Measurements from ENCODE around the gene SH3PXD2A. TPM values are rescaled to one million over a fixed set of nuclear protein-coding genes. Genes with fewer than 3 reads are reported as not detected.

The SH3PXD2A gene
- total RNA-seq, 5 donors from 2014 or later (not counting 1 experiment from before 2014, with no cell fraction given), result 5.8 to 11.8 (median 9.8) TPM

DNA sequence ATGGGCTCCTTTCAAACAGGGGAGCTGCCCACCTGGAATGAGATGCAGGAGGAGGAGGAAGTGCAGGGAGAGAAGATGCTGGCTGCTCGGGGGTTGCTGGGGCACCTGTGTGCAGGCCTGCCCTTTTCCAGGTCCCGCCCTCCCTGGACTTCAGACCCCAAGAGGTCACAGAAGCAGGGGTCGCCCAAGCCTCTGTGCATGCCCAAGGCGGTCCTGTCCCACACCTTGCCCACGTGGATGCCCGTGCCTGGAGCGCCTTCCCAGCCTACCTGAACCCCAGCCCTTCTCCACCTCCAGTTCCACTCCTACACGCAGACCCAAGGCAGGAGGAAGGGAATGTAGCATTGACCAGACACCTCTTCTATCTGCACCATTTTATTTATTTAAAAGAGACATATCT, 71.3 kb downstream of the SH3PXD2A start:
- ChIA-PET POLR2A (no interaction called here), CTCF (no interaction called here)
- Histone ChIP-seq H3K27ac (ENCODE audit: low read length) (no peak overlapping the region), H3K4me1 (ENCODE audit: control insufficient read depth in 1 of 2, extremely low read depth in 1 of 2, insufficient read depth in 2 of 2, low read length in 2 of 2) (no peaks in the 10 kb centered on the region), H3K9me3 (no peaks in the 10 kb centered on the region), H3K27me3 (replicated peaks in 1 of 2; ENCODE audit: control insufficient read depth in 2 of 2, extremely low read depth in 1 of 2, insufficient read depth in 2 of 2, low read length in 1 of 2) (peaks cover 0 to 51% of the 10 kb centered on the region in 2 experiments), H3K36me3 (ENCODE audit: control insufficient read depth in 2 of 2, extremely low read depth in 1 of 2, insufficient read depth in 1 of 2, low read length in 1 of 2) (peaks cover 0 to 3% of the 10 kb centered on the region in 2 donors), H3K4me3 (ENCODE audit: control insufficient read depth in 1 of 2, extremely low read depth in 1 of 2, low read length in 1 of 2) (no peak overlapping the region)
- WGBS (ENCODE audit: insufficient coverage), result 43% methylated on average over 2 of the region's 8 CpGs
- Mint-ChIP-seq H3K9me3 (no peaks in the 10 kb centered on the region), H3K4me3 (no peak overlapping the region), H3K27me3 (peaks cover 5 to 11% of the 10 kb centered on the region in 2 donors), H3K36me3 (no peaks in the 10 kb centered on the region), H3K27ac (no peak overlapping the region), H3K4me1 (peaks cover 0 to 9% (median 3%) of the 10 kb centered on the region in 3 donors)
- DNase-seq (no peak), ATAC-seq (replicated peaks in 1 of 4) (no peak)

DNA sequence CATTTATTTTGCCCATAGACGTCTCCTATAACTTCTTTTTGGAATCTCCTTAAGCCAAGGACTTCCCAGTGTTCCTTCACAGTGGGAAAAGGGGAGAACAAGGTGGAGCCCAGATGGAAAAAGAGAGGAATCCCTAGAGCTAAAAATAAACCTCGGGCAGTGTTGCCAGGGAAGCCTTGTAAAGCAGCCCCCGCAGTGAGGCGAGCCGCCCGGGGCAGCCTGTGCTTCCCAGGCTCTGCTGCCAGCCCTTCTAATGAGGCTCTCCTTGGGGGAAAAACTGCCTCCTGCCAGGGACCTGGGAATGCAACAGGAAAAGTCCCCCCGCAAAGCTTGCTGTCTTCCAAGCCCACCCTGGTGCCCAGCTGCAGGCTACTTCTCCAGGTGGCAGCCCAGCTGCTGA, 71.7 kb downstream of the SH3PXD2A start:
- POLR2A ChIA-PET, result no interaction called here
- H3K4me1 ChIP-seq (ENCODE audit: control insufficient read depth in 1 of 2, extremely low read depth in 1 of 2, insufficient read depth in 2 of 2, low read length in 2 of 2), result no peaks in the 10 kb centered on the region
- no peak overlapping the region for H3K27ac ChIP-seq (ENCODE audit: low read length)
- CTCF ChIA-PET, result no interaction called here
- H3K4me1 Mint-ChIP-seq, result peaks cover 0 to 6% (median 3%) of the 10 kb centered on the region in 3 donors
- no peaks in the 10 kb centered on the region for H3K36me3 Mint-ChIP-seq
- no peak overlapping the region for H3K4me3 ChIP-seq (ENCODE audit: control insufficient read depth in 1 of 2, extremely low read depth in 1 of 2, low read length in 1 of 2)
- WGBS (ENCODE audit: insufficient coverage), result 96% methylated on average over 6 of the region's 7 CpGs
- no peak for DNase-seq
- peaks cover 0 to 3% of the 10 kb centered on the region in 2 donors for H3K36me3 ChIP-seq (ENCODE audit: control insufficient read depth in 2 of 2, extremely low read depth in 1 of 2, insufficient read depth in 1 of 2, low read length in 1 of 2)
- ATAC-seq (replicated peaks in 1 of 4), result no peak
- H3K4me3 Mint-ChIP-seq, result no peak overlapping the region
- H3K27ac Mint-ChIP-seq, result no peak overlapping the region
- H3K27me3 ChIP-seq (replicated peaks in 1 of 2; ENCODE audit: control insufficient read depth in 2 of 2, extremely low read depth in 1 of 2, insufficient read depth in 2 of 2, low read length in 1 of 2), result peaks cover 0 to 51% of the 10 kb centered on the region in 2 experiments
- H3K9me3 Mint-ChIP-seq, result no peaks in the 10 kb centered on the region
- peaks cover 5 to 11% of the 10 kb centered on the region in 2 donors for H3K27me3 Mint-ChIP-seq
- no peaks in the 10 kb centered on the region for H3K9me3 ChIP-seq

DNA sequence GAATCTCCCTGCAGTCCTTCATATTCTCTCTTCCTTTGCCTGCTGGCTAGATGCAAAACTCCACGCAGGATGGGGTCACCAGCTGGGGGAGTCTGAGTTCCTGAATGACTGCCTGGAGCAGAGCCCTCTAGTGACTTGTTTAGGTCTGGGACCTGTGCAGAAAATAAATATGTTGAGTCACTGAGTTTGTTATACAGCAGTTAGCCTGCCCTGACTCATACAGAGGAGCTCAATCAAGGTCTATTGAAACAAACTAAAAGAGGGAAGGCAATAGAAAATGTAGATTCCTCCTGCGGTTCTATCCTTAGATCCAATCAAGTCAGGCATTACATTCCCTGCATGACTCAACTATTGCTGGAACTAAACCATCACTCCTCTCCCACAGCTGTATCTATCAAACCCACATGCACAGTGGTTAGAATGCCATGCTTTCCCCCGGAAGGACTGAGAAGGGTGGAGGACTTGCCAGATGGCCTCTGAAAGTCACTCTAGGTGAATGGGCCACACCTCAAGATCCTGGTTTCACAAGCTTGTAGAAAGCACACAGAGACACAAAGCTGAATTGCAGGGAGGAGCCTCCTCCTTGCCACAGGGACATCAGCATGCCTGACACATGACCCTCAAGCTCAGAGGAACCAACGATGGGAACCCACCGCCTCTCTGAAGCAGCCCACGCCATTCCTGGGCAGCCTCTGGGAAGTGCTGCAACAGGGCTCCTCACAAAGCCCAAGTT, 73.9 kb downstream of the SH3PXD2A start:
- Mint-ChIP-seq H3K36me3 (no peaks in the 10 kb centered on the region), H3K4me3 (no peak overlapping the region), H3K4me1 (peaks cover 0 to 6% (median 3%) of the 10 kb centered on the region in 3 donors), H3K9me3 (no peaks in the 10 kb centered on the region), H3K27ac (peak overlapping the region in 1 of 2 donors; percentile 28), H3K27me3 (peaks cover 5 to 11% of the 10 kb centered on the region in 2 donors)
- Histone ChIP-seq H3K27ac (ENCODE audit: low read length) (no peak overlapping the region), H3K27me3 (replicated peaks in 1 of 2; ENCODE audit: control insufficient read depth in 2 of 2, extremely low read depth in 1 of 2, insufficient read depth in 2 of 2, low read length in 1 of 2) (peaks cover 0 to 43% of the 10 kb centered on the region in 2 experiments), H3K4me1 (ENCODE audit: control insufficient read depth in 1 of 2, extremely low read depth in 1 of 2, insufficient read depth in 2 of 2, low read length in 2 of 2) (no peaks in the 10 kb centered on the region), H3K36me3 (ENCODE audit: control insufficient read depth in 2 of 2, extremely low read depth in 1 of 2, insufficient read depth in 1 of 2, low read length in 1 of 2) (no peaks in the 10 kb centered on the region), H3K9me3 (no peaks in the 10 kb centered on the region), H3K4me3 (ENCODE audit: control insufficient read depth in 1 of 2, extremely low read depth in 1 of 2, low read length in 1 of 2) (no peak overlapping the region)
- WGBS (ENCODE audit: insufficient coverage), result 60% methylated on average over 2 of the region's 6 CpGs
- POLR2A ChIA-PET, result no interaction called here
- no peak for DNase-seq
- peak in 2 of 4 experiments; percentile 20 to 37 for ATAC-seq (replicated peaks in 1 of 4)
- CTCF ChIA-PET, result interaction anchor here in 1 of 2 donors (1.4 kb wide), 1 partner anchor 69 kb away, joined by 3 read pairs; no protein-coding TSS in a partner anchor

DNA sequence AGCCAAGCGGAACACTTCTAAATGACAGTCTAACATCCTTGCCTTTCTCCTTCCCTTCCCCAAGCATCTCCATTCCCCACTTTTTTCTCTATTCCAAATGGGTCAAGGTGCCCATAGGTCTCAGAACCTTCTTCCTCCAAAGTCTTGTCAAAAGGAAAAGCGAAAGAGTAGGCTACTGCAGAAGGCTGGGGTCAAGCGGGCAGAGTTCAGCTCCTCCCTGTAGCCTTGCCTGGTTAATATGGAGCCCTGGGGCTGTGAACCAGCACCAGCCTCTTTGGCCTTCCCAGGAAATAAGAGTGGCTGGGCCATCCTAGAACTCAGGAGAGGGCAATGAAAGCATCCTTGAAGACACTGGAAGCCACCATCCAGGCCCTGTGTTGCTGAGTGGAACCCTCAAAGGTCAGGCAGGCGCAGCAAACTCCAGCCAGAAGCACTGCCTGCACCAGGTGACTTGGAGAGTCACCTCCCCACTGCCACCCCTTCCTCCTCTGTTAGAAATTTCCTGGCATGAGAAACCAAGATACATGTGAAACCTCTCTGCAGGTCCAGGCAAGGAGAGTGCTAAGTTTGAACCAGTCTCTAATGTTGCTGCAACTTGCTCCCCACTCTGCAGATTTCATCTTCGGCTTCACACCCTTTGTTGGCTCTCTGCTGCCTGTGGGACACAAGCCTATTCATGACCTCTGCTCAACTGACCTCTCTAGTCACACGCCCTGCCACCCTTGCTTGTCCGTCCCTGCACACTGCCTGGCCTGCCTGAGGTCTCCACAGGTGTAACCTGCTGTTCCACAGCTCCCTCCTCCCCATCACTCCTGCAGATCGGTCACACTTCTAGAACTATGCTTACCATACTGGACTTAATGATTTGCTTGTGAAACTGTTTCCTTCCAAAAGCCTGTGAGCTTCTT, 74.9 kb downstream of the SH3PXD2A start:
- H3K4me3 Mint-ChIP-seq, result no peak overlapping the region
- Histone ChIP-seq H3K4me3 (ENCODE audit: control insufficient read depth in 1 of 2, extremely low read depth in 1 of 2, low read length in 1 of 2) (no peak overlapping the region), H3K27ac (ENCODE audit: low read length) (no peak overlapping the region), H3K27me3 (replicated peaks in 1 of 2; ENCODE audit: control insufficient read depth in 2 of 2, extremely low read depth in 1 of 2, insufficient read depth in 2 of 2, low read length in 1 of 2) (peaks cover 0 to 36% of the 10 kb centered on the region in 2 experiments), H3K4me1 (ENCODE audit: control insufficient read depth in 1 of 2, extremely low read depth in 1 of 2, insufficient read depth in 2 of 2, low read length in 2 of 2) (no peaks in the 10 kb centered on the region), H3K36me3 (ENCODE audit: control insufficient read depth in 2 of 2, extremely low read depth in 1 of 2, insufficient read depth in 1 of 2, low read length in 1 of 2) (no peaks in the 10 kb centered on the region), H3K9me3 (no peaks in the 10 kb centered on the region)
- H3K4me1 Mint-ChIP-seq, result peaks cover 0 to 6% (median 3%) of the 10 kb centered on the region in 3 donors
- 72% methylated on average over 6 of the region's 8 CpGs for WGBS (ENCODE audit: insufficient coverage)
- no peaks in the 10 kb centered on the region for H3K36me3 Mint-ChIP-seq
- no peak overlapping the region for H3K27ac Mint-ChIP-seq
- peaks cover 5 to 10% of the 10 kb centered on the region in 2 donors for H3K27me3 Mint-ChIP-seq
- DNase-seq, result no peak
- ChIA-PET POLR2A (interaction anchor here in 1 of 2 donors (0.5 kb wide), 1 partner anchor 52 kb away, joined by 4 read pairs; no protein-coding TSS in a partner anchor), CTCF (interaction anchor here in 1 of 2 donors (1.4 kb wide), 1 partner anchor 68 kb away, joined by 3 read pairs; no protein-coding TSS in a partner anchor)
- ATAC-seq (replicated peaks in 1 of 4), result no peak
- no peaks in the 10 kb centered on the region for H3K9me3 Mint-ChIP-seq

DNA sequence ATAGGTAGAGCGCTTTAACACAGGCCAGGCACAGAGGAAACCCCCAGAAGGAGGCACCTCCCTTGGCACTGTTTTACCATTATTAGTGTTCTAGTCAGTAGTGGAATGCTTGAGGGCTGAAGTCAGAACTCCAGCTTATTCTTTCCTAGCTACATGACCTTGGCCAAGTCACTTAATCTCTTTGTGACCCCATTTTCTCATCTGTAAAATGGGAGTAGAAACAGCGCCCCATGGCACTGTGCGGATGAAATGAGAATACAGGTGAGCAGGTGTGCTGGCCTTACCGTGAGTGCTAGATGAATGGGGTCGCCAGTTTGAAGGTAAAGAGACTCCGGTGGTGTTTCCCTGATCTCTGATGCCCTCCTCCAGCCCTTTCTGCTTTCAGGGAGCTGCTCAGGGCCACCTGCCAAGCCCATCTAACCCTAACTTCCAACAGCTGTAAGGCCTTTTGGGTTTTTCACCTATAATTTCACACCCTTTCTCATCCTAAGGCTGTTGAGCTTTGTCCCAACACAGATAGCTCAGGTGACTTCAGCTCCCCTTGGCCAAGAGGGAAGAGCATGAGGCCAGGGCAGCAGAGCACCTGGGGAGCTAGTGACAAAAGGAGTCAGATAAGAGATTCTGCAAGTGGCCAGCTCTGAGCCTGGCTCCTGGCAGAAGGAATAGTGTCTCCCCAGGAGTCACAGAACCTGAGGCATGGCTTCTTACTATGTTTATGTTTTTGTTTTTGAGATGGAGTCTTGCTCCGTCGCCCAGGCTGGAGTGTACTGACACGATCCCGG, 76.8 kb downstream of the SH3PXD2A start:
- peaks cover 0 to 6% of the 10 kb centered on the region in 2 donors for H3K27me3 Mint-ChIP-seq
- Histone ChIP-seq H3K27ac (ENCODE audit: low read length) (no peak overlapping the region), H3K4me1 (ENCODE audit: control insufficient read depth in 1 of 2, extremely low read depth in 1 of 2, insufficient read depth in 2 of 2, low read length in 2 of 2) (no peaks in the 10 kb centered on the region), H3K36me3 (ENCODE audit: control insufficient read depth in 2 of 2, extremely low read depth in 1 of 2, insufficient read depth in 1 of 2, low read length in 1 of 2) (no peaks in the 10 kb centered on the region), H3K4me3 (ENCODE audit: control insufficient read depth in 1 of 2, extremely low read depth in 1 of 2, low read length in 1 of 2) (no peak overlapping the region), H3K27me3 (replicated peaks in 1 of 2; ENCODE audit: control insufficient read depth in 2 of 2, extremely low read depth in 1 of 2, insufficient read depth in 2 of 2, low read length in 1 of 2) (peaks cover 0 to 17% of the 10 kb centered on the region in 2 experiments), H3K9me3 (no peaks in the 10 kb centered on the region)
- ChIA-PET CTCF (no interaction called here), POLR2A (no interaction called here)
- no peaks in the 10 kb centered on the region for H3K36me3 Mint-ChIP-seq
- no peak overlapping the region for H3K27ac Mint-ChIP-seq
- ATAC-seq (replicated peaks in 1 of 4), result no peak
- DNase-seq, result no peak
- WGBS (ENCODE audit: insufficient coverage), result 98% methylated on average over 9 of the region's 10 CpGs
- no peak overlapping the region for H3K4me3 Mint-ChIP-seq
- H3K9me3 Mint-ChIP-seq, result no peaks in the 10 kb centered on the region
- peaks cover 0 to 6% (median 5%) of the 10 kb centered on the region in 3 donors for H3K4me1 Mint-ChIP-seq

Data from T-cell (primary cell).